ENCODE results near the gene PANK4.
"Not testable (repeated sequence)": the region's sequence is repeated elsewhere in the genome, so short reads cannot be mapped to it uniquely, and the experiment has no call there.

PANK4 gene

DNA sequence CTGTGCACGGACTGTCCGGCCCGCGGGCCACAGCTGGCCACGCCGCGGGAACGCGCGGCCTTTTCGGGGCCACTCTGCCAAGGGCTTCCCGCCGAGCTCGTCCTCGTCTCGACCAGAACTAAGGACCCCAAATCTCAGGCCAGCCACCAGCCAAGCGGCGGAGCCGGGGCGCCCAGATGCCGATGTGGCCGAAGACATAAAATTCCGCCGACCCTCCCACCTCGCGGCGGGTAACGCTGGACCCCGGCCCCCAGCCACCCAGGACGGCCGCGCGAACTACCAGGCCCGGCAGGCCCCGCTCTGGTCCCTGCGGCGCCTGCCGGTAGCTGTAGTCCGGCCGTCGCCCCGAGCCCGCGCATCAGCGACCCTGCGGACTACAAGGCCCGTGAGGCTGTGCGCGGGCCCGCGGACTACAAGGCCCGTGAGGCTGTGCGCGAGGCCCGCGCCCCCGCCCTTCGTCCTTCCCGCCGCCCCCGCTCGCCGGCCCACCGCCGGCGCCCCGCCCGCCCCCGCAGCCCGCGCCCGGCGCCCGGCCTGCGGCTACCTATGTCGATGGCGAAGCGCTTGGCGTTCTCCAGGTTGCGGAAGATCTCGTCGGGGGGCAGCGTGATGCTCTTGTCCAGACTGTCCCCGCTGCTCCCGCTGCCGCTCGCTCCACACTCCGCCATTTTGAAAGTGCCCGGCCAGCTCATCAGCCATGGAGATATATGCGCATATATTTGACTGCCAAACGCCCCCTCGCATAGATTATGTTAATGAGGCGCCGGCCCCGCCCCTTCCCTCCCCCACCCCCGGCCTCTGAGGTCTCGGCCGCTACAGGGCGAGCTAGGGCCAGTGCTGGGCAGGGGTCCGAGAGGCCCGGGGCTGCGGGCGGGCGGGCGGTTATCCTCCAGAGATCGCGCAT is at the start of gene PANK4:
PANK4 (minus strand) TSS at position 677 of the 904 bp plus-strand sequence; CDS start at position 668, 9 bp downstream.
- DNase-seq (ENCODE audit: low read depth): peak; percentile 55

DNA sequence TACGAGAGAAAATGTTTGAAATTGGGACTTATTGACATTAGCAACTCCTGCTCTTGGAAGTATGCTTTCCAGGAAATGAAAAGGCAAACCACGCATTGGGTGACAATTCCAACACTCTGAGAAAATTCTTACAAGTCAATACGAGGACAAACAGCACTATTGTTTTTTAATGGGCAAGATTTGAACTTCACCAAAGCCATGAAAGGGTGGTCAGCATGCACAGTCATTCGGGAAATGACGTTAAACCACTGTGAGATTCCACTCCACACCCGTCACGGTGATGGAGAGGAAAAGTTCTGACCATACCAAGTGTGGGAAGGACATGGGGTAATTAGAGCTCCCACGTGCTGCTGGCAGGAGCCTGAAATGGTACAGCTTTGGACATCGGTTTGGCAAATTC is 48.0 kb upstream of the PANK4 start:
- no peak for DNase-seq (ENCODE audit: low read depth)

GRCh38 chr1:2573250-2573920 is 47.0 kb upstream of the PANK4 start:
- no peak for DNase-seq (ENCODE audit: low read depth)

DNA sequence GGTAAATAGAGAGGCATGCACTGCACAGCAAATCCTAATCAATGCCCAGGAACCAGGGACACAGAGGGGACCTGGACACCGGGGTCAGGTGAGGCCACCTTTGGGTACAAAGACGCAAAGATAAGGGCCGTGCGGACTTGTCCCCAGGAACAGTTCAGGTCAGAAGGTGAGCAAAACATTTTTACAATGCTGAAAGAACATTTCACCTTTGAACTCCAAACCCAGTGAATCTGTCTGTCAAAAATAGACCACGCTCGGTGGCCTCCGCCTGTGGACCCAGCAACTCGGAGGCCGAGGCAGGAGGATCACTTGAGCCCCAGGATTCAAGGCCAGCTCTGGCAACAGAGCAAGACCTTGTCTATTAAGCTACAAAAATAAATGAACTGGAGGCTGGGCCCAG is 45.0 kb upstream of the PANK4 start:
- no peak for DNase-seq (ENCODE audit: low read depth)

DNA sequence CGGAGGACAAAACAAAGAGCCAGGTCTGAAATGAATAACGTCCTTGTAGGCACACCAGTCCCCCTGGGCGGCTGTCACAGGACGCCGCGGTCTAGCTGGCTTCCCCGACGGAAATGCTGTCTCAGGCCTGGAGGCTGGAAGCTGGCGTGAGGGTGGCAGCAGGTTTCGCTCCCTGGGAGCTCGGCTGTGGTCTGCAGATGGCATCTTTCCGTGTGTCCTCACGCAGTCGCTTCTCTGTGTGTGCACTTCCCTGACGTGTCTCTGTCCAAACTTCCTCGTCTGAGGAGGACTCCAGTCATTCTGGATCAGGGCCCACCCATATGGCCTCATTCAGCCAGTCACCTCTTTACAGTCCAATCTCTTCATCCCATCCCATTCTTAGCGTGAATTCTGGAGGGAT is 43.9 kb upstream of the PANK4 start:
- no peak for DNase-seq (ENCODE audit: low read depth)

DNA sequence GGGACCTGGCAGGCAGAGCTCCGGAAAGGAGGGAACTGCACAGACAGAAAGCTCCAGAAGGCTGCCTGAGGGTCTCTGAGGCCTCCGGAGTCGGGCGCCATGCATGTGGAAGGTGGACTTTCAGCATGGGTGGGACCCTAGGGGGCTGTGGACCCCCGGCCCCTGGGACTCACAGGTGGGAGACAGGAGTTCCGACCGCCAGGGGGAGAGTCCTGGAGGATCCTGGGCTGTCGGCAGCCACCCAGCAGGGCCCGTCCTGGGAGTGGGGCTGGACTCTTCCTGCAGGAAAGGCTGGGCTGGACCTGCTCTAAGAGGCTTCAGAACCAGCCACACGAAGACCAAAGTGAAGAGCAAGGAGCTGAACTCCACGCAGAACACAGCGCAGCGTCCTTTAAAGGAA is 43.3 kb upstream of the PANK4 start:
- DNase-seq (ENCODE audit: low read depth): not testable (repeated sequence)

- DNase-seq (ENCODE audit: low read depth): no peak
These were observed 42.7 kb upstream of the PANK4 start for GRCh38 chr1:2569060-2569459.

- not testable (repeated sequence) for DNase-seq (ENCODE audit: low read depth)
These were observed 41.9 kb upstream of the PANK4 start for GRCh38 chr1:2568187-2568816.

GRCh38 chr1:2567083-2567679 is 40.8 kb upstream of the PANK4 start:
- DNase-seq (ENCODE audit: low read depth): no peak

DNA sequence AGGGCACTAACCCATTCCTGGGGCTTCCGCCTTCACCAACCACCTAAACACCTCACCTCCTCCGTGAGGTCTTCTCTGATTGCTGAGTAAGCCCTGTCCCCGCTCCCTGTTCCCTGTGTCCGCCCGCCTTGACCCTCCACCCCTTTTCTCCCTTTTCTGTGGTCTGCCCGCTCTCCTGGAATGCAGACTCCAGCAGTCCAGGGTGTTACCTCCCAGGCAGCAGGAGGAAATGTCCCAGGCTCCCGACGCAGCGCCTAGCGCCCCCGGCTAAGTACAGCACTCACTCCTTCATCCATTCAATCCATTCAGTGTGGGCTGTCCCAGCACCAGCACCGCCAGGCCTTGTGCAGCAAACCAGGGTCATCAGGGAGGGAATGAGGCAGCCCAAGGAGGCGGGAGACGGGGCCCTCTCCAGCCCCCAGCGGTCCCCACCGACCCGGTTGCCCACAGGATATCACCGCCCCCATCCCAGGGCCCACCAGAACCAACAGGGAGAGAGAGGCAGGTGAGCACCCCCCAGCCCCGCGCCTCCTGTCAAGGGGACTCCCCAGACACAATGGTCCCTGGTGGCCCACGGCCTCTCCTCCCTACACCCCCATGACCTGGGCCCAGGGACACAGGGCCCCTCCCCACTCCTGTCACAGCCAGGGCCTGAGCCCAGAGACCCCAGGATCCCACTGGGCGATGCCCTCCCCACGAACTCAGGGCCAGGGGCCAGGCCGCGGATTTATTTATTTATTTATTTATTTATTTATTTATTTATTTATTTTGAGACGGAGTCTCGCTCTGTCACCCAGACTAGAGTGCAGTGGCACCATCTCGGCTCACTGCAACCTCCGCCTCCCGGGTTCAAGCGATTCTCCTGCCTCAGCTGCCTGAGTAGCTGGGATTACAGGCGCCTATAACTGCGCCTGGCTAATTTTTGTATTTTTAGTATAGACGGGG is 40.0 kb upstream of the PANK4 start:
- DNase-seq (ENCODE audit: low read depth): no peak

GRCh38 chr1:2564815-2565374 is 38.5 kb upstream of the PANK4 start:
- no peak for DNase-seq (ENCODE audit: low read depth)

GRCh38 chr1:2564006-2564814 is 37.8 kb upstream of the PANK4 start:
- no peak for DNase-seq (ENCODE audit: low read depth)

GRCh38 chr1:2563205-2563604 is 36.8 kb upstream of the PANK4 start:
- no peak for DNase-seq (ENCODE audit: low read depth)

GRCh38 chr1:2561898-2562895 is 35.8 kb upstream of the PANK4 start:
- no peak for DNase-seq (ENCODE audit: low read depth)

- no peak for DNase-seq (ENCODE audit: low read depth)
These were observed 35.0 kb upstream of the PANK4 start for GRCh38 chr1:2561446-2561845.

DNA sequence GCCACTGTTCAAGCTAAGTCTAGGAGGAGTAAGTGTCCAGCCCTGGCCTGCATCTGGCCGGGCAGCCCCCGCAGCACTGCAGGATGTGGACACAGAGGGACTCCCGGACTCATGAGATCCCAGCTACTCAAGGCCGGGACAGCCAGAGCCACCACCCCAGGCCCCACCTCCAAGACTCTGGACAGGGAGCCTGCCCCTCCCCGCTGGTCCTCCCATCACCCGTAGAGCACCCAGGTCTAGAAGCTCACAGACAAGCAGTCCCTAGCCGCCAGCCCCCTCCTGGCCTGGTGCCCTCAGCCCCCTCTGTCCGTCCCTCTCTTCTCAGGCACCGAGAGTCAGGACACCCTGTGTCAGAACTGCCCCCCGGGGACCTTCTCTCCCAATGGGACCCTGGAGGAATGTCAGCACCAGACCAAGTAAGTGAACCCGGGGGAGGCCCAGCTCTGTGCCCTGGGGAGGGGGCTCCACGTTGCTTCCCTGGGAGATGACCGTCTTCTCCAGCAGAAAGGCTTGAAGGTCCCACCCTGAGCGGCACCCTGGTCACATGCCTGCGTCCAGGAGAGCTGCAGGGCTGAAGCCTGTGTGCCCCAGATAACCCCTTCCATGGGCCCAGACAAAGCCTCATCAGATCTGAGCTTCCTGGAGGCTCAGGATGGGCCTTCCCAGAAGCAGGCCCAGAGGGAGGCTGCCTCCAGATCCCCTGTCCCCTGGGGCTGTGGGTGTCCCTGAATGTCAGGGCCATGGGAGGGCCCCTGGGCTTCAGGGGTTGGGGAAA is 34.1 kb upstream of the PANK4 start:
- DNase-seq (ENCODE audit: low read depth): no peak

DNA sequence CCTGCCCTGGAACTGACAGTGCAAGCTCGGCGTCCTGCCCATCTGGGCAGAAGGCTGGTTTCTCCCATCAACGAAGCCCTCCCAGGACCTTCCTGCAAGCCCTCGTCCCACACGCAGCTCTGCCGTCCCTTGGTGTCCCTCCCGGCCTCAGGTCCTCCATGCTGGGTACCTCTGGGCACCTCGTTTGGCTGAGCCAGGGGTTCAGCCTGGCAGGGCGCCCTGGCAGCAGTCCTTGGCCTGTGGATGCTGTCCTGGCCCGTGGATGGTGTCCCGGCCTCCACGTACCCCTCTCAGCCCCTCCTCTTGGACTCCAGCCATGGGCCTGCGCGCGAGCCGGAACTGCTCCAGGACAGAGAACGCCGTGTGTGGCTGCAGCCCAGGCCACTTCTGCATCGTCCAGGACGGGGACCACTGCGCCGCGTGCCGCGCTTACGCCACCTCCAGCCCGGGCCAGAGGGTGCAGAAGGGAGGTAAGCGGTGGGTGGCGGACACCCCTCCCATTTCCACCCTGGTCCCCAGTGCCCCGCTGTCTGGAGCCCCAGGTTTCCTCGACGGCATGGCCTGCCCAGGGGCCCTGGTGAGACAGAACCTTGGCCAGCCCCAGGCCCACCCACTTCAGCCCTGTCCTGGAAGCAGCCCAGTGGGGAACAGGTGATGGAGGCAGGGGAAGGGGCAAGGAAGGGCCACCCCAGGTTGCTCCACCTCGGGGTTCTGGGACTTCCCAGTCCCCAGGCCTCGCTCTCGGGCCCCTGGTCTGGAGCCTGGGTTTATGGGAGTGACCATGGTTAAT is 33.3 kb upstream of the PANK4 start:
- no peak for DNase-seq (ENCODE audit: low read depth)

Data from GM04503 (cell line).